Stimulated activated CD4-positive, alpha-beta T cell treated with anti-CD3 and anti-CD28 coated beads, Interleukin-4, amount 100 ng/mL, for 24 hours (primary cell): ENCODE results near the gene MAP3K13.

Experiments used
- DNase-seq: peaks from one replicate; pipeline ENCODE4 v3.0.0-alpha.2; 2020

Gene MAP3K13, protein sequence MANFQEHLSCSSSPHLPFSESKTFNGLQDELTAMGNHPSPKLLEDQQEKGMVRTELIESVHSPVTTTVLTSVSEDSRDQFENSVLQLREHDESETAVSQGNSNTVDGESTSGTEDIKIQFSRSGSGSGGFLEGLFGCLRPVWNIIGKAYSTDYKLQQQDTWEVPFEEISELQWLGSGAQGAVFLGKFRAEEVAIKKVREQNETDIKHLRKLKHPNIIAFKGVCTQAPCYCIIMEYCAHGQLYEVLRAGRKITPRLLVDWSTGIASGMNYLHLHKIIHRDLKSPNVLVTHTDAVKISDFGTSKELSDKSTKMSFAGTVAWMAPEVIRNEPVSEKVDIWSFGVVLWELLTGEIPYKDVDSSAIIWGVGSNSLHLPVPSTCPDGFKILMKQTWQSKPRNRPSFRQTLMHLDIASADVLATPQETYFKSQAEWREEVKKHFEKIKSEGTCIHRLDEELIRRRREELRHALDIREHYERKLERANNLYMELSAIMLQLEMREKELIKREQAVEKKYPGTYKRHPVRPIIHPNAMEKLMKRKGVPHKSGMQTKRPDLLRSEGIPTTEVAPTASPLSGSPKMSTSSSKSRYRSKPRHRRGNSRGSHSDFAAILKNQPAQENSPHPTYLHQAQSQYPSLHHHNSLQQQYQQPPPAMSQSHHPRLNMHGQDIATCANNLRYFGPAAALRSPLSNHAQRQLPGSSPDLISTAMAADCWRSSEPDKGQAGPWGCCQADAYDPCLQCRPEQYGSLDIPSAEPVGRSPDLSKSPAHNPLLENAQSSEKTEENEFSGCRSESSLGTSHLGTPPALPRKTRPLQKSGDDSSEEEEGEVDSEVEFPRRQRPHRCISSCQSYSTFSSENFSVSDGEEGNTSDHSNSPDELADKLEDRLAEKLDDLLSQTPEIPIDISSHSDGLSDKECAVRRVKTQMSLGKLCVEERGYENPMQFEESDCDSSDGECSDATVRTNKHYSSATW

DNA sequence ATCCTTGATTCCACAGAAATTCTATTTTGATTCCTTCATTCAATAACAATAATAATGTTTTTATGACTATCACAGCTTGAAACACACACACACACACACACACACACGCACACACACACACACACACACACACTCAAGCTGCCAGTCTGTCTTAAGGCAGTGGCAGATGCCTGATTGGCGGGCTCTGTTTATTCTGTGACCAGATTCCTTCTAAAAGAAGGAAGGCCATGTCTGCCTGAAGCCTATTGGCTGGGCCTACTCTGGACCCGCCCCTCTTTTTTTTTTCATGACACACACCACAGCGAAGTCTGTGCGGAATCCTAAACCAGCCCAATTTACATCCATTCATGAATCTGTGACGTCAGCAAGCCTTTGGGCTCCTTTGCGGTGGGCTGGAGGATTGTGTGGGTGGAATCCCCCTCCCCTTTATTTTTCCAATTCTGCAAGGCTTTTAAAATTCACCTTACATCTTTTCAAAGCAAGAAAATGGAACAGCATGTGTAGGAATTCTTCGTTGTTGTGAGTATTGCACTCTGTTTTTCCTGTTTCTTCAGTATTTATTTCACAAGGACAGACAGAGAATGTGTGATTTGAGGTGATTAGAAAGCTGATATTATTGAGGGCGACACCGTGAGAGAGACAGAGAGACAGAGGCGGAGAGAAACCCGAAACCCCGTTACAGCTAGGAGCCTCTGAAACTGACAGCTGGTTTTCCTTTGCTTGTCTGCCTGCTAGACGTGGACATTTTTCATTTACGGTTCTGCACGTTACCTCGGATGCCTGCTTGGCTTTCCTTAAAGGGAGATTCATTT is at the start of gene MAP3K13:
Gene MAP3K13 (plus strand): TSS at position 287 of the 812 bp plus-strand sequence. CDS start 65,446 bp downstream, outside the sequence.
- peak; percentile 7 for DNase-seq

DNA sequence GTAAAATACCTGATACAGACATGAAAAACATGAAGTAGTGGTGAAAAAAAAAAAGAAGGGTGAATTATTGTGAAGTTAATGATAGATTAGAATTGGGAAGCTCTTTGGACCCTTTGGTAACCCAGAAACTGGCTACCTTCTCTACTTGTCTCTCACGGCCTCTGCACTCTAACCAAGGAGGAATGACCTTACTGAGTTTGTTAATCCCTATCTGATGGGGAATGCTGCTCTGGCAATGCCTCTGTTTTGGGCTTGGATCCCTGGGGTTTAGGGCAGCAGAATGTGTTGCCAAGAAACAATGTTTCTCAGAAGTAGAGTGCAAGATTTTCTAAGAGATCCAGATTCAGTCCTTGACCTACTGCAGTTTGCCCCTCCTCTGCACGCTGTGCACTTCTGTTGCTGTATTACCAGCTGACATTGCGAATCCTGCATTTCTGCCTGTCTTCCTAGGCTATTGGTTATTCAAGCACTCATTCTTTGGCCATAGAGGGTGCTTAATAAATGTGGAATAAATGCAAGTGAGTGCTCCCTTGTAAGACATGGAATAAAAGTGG is 49.2 kb upstream of the MAP3K13 start:
- no peak for DNase-seq

DNA sequence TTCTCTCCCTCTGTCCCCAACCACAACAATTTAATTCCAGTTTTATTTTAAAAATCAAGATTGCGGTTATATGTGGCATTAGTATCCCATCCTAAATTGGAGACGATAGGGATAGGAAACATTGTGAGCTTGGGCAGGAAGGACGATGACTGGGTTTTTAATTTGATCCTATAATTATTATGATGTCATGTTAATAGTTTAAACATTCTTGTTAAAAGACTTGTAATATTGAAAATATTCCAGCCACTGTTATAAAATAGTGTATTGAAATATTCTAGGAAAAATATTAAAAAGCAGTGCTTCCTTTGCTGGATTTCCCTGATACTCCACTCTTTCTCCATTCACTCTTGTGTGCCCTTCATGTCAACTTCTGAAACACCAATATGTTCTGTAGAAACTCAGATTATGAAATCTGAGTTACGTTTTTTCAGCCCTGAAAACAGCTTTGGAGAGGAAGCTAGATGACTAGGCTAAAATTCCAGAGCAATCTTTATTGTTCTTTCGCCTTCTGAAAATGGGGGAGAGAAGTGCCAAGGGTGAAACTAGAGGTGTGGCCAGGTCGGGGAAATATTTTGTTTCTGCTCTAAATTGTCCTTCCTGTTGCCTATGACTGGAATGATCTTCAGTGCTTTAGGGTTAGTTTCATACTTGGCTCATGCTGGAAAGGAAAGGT is 46.1 kb upstream of the MAP3K13 start:
- DNase-seq = no peak

DNA sequence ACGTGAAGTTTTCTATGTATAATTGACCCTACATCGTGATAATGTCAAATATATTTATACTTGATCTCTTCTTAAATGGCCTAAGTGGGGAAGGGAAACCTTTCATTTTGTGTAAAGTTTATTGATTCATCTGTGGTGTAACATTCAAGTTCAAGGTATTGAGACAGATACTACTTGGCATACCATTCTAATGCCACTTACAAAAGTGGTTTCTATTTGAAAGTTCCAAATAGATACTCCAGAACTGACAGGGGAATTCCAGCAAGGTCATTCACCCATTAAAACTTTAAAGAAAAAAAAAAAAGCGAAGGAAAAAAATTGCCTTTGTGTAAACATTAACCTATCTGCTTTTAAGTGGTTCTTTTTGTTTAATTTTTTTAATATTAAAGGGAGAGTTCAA is 45.3 kb upstream of the MAP3K13 start:
- DNase-seq = no peak

DNA sequence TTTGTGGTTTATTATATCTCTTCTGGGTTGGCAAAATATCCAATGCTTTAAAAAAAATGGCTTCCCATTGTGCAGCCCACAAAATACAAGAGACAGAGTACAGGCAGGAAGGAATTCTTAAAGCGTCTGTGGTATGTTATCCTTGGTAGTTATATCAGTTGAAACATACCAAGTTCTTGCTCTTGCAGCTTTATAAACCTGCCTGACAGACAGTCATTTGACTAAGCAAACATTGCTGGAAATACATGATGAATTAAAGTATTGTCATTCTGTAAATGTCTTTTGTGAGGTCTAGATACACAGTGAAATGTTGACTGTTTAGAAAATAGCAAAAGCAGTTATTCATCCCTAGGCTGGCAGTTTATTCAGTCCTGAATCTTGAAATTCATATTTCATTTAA is 44.8 kb upstream of the MAP3K13 start:
- DNase-seq = no peak

DNA sequence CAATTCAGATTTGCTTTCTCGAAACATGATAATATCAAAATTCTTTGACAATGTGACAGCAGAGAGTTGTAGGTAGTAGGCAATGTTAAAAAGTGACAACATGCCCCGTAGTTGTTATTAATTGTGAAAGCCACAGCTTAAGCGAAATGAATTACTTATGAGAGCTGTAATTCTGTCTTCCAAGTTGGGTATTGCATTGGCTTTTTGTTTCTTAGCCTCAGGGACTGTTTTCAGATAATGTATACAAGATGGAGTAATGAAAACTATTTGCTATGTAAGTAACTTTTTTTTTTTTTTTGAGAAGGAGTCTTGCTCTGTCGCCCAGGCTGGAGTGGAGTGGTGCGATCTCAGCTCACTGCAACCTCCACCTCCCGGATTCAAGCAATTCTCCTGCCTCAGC is 43.1 kb upstream of the MAP3K13 start:
- DNase-seq = no peak

DNA sequence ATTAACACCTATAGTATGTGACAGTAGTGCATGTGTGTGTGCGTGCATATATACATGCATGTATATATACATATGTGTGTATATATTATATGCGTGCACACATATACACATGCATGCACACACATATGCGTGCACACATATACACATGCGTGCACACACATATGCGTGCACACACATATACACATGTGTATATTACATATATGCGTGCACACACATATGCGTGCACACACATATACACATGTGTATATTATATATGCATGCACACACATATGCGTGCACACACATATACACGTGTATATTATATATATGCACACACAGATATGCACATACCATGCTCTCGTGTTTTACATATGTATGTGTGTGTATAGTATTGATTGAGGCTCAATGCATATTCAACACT is 42.0 kb upstream of the MAP3K13 start:
- no peak for DNase-seq

DNA sequence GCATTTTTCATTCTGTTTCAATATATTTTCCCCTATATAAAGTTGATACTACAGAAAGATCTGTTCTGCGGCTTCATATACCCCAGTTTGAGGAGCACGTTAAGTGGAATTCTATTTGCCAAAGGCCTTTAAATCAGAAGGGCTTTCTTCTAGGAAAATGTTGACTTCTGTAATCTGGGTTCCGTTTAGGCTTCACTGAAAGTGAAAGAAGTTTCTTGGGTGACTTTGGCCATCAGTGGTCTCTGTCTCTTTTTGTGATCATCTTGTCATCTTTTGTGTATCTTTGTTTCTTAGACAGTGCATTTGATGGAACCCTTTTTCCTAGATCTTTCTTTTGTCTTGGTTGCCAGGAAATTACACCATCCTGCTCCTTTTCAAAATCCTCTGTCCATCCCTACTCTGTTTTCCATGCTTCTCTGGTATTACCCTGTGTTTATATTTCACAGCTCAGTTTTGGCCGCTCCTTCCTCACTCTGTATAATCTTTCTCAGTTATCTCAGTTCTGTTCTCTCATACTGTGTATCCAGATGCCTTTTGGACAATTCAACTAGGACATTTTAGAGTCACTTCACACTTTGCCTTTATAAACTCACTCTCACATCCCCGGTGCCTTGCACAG is 40.7 kb upstream of the MAP3K13 start:
- DNase-seq = no peak

DNA sequence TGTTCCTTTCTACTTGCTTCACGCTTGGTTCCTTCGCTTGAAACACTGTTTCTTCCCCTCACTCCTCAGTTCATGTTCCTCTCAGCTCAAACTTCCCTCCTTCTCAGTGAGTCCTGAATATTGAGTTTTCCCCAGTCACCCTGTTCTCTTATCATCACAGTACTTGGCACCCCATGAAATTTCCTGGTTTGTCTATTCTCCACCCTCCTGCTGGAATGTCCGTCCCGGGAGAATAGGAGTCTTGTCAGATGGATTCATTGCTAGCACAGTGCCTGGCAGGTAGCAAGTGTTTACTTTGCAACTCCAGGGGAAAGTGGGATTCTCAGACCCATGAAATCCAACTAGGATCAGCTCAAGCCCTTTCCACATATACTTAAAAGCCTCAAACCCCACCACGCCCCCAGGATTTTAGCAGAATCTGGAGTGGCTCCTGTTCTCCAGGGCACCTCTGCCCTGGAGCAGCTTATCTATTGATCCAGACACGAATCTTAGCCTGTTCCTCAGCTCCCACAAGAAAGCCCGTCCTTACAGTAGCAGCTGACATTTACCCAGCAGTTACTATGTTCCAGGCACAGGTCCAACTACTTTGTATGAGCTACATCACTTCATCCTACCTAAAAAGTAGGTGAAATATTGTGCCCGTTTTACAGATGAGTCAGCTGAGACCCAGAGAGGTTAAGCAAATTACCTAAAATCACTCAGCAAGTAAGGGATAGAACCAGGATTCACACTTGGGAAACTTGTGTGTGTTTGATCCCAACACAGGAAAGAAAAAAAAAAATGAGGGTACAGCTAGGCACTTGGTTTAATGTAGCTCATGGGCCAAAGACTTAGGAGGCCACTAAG is 36.8 kb upstream of the MAP3K13 start:
- DNase-seq = no peak

DNA sequence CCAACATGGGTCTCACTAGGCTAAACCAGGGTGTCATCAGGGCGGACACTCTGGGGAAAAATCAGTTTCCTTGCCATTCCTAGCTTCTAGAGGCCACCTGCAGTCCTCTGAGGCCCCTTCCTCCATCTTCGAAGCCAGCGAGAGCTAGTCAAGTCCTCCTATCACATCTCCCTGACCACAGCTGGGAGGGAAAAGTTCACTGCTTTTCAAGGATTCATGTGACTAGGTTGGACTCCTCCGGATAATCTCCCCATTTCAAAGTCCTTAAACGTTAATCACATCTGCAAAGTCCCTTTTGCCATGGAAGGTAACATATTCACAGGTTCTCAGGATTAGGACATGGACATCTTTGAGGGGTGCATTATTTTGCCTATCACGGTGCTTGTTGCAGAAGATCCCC is 35.9 kb upstream of the MAP3K13 start:
- no peak for DNase-seq

DNA sequence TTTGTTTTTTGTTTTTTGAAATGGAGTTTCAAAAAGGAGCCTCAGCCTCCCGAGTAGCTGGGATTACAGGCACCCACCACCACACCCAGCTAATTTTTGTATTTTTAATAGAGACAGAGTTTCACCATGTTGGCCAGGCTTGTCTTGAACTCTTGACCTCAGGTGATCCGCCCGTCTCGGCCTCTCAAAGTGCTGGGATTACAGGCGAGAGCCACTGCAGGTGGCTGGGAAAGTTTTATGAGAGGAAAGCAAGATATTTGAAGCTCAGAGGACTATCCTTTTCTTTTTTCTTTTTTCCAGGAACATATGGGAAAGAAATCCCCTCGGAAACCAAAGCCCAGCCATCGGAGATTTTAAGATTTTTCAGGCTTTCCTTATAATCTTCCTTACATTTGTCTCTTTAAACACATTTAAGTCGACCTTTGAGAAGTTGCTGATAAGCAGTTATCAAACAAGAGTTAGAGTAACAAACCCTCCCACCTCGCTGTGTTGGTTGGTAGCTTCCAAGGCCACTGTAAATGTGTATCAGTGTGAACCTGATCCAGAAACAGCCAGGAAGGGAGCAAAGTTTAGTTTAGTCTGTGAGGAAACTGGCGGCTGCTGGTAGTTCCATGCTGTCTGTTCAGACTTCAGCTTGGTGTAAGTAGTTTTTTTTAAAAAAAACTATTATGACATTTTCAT is 34.5 kb upstream of the MAP3K13 start:
- no peak for DNase-seq

DNA sequence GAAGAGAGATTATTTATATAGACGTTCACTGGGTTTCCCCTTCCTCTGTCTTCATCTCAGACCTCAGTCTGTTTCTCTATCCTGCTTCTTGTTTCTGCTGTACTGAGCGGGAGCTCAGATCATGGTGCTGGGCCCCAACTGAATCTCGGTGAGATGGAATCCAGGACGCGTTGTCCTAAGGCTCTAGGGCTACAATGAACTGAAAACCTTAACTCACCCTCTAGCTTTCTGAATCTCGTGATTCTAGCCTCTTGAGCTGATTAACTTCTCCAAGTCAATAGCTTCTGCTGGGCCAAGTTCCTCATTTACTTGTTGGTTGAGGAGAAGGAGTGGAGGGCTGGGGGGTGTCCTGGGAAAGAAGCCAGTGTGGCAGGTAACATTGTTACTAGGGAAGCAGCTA is 32.7 kb upstream of the MAP3K13 start:
- DNase-seq = no peak

DNA sequence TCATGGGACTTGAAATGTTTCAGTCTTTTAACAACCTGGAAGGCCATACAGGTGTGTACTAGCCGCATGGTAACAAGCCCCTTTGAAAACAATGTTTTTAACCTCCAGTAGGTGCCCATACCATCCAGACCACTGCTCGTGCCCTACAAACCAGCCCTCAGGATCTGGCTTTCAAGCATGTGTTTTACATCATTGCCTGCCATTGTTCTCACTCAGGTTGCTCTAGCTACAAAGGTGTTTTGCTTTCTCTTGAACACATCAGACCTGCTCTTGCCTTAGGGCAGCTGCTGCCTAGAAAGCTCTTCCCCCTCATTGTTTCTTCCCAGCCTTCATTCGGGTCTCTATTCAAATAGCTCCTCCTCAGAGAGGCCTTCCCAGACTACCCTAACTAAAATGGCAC is 32.3 kb upstream of the MAP3K13 start:
- no peak for DNase-seq

DNA sequence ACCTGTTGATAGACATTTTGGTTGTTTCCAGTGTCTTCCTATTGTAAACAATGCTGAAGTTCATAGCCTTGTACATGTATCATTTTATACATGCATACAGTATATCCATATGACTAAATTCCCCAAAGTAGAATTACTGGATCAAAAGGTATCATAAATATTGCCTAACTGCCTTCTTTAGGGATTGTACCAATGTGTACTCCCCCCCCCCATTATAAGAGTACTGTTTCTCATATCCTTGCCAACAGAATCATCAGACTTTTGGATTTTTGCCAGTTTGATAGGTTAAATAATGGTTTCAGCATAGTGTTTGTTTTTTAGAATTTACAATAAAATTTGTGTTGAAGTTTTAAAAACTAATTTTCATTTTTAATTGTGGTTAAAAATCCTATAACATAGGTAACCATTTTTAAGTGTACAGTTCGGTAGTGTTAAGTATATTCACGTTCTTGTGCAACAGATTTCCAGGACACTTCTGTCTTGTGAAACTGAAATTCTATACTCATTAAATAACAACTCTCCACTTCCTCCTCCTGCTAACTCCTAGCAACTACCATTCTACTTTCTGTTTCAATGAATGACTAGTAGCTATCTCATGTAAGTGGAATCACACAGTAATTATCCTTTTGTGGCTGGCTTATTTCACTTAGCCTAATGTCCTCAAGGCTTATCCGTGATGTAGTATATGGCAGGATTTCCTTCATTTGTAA is 30.8 kb upstream of the MAP3K13 start:
- DNase-seq = no peak

DNA sequence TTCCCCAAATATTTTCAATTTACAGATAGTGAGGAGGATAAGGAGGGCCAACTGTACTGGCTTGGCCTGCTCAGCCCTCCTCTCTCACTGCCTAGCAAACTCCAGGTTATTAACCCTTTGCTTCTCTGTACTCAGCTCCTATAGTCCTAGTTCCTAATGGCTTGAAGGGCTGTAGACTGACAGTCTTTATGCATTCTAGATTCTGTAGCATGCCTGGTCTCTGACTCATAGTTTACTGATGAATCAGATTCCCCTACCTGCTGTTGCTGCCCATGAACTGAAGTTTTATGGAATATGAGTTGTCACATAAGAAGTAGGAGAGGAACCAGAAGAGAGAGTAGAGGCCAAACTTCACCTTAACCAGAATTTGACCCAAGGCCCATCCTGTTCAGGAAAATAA is 27.1 kb upstream of the MAP3K13 start:
- no peak for DNase-seq

DNA sequence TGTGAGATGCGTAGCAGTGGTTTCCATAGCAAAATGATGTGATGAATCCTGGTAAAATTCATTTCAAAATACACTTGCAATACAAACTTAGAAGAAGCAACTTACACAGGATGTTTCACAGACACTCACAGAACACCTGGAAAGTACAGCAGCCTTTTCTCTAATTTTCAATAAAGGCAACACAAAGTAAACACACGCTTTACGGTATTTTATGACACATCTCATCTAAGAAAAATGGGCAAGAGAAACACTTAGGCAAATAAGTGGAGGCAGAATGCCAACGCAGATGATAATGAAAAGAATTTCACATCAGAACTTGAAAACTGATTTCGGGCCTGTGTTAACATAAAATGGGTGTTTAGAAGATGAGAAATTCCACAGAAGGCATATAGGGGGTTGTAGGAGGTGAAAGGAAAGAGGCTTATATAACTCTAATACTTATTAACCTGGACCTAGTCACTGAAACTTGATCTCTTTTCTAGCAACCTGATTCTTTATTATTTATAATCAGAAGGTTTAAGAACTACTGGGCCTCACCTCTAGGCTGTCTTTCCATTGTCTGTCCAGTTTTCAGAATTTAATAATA is 25.6 kb upstream of the MAP3K13 start:
- DNase-seq = no peak

DNA sequence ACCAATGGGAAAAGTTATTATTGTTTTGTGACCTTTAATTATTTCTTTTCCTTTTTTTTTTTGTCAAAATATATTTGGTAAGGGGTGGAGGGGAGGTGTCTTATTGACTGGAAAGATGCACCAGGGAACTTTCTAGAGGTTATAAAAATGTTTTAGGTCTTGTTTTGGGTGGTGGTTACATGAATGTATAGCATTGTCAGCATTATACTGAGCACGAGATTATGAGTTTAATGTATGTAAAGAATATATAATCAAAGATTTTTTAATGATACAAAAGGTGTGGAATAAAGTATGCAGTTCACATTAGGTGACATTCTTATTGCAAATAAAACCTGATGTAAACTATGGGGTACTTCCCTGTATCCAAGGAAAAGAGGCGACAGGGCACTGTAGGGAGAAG is 23.0 kb upstream of the MAP3K13 start:
- no peak for DNase-seq

DNA sequence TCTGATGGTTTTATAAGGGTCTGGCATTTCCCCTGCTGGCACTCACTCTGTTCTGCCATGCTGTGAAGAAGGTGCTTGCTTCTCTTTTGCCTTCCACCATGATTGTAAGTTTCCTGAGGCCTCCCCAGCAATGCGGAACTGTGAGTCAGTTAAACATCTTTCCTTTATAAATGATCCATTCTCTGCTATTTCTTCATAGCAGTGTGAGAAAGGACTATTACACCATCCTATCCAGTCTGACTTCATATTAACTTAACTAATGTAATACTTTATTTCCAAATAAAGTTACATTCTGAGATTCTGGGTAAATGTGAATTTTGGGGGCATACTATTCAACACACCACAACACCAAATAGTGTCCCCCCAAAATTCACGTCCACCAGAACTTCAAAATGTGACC is 22.2 kb upstream of the MAP3K13 start:
- DNase-seq = no peak
